A673 (cell line): Measurements from ENCODE around the gene FAM209B. TPM values are rescaled to one million over a fixed set of nuclear protein-coding genes. Genes with fewer than 3 reads are reported as not detected.

Experiments used
- BruUV-seq: library from RNA; stranded (reverse); fragments of 400-500 nt; replicated peaks from 2 replicates; lab custom pipeline; 2021; lab: Mats Ljungman, UMichigan
- CTCF ChIA-PET: fragments of 300-600 bp; sonication (Branson Sonifier 250); formaldehyde crosslinking; loops from one replicate; lab custom pipeline; 2022; ENCODE audit warnings: antibody characterized with exemption; lab: Charles Lee
- POLR2A ChIA-PET: fragments of 300-600 bp; sonication (Branson Sonifier 250); formaldehyde crosslinking; loops from one replicate; lab custom pipeline; 2022; ENCODE audit warnings: antibody characterized with exemption; ENCODE audit not compliant: low non-redundant PET; lab: Charles Lee
- DNase-seq: peaks from one replicate; pipeline ENCODE4 v3.0.0-alpha.2; 2015; ENCODE audit warnings: low spot score
- H3K27ac ChIP-seq: fragments of 200-600 bp; sonication (generic); 2 replicates; pipeline ENCODE4 v1.5.1; 2016; ENCODE audit warnings: mixed run types, low read depth, mild to moderate bottlenecking, mixed read lengths, antibody characterized with exemption, low read length; ENCODE audit not compliant: poor library complexity, severe bottlenecking
- H3K27me3 ChIP-seq: fragments of 200-600 bp; sonication (generic); replicated peaks from 2 replicates; pipeline ENCODE4 v1.6.1; 2017; ENCODE audit warnings: mixed run types, low read depth, mild to moderate bottlenecking, mixed read lengths, antibody characterized with exemption, low read length; ENCODE audit not compliant: insufficient read depth, poor library complexity
- H3K36me3 ChIP-seq: fragments of 200-600 bp; sonication (generic); 2 replicates; pipeline ENCODE4 v1.6.1; 2016; ENCODE audit warnings: mixed run types, mild to moderate bottlenecking, mixed read lengths, antibody characterized with exemption, low read length; ENCODE audit not compliant: insufficient read depth, poor library complexity, severe bottlenecking
- H3K4me1 ChIP-seq: fragments of 200-600 bp; sonication (generic); 2 replicates; pipeline ENCODE4 v1.6.1; 2017; ENCODE audit warnings: mixed run types, mild to moderate bottlenecking, mixed read lengths, antibody characterized with exemption, low read length; ENCODE audit not compliant: insufficient read depth, poor library complexity, severe bottlenecking
- H3K4me3 ChIP-seq: fragments of 200-600 bp; sonication (generic); 2 replicates; pipeline ENCODE4 v1.5.1; 2016; ENCODE audit warnings: low read depth, mixed run types, mild to moderate bottlenecking, mixed read lengths, low read length; ENCODE audit not compliant: poor library complexity, severe bottlenecking
- H3K9me3 ChIP-seq: fragments of 200-600 bp; sonication (generic); 2 replicates; pipeline ENCODE4 v1.6.1; 2016; ENCODE audit warnings: mixed run types, low read depth, mild to moderate bottlenecking, mixed read lengths, antibody characterized with exemption, low read length; ENCODE audit not compliant: poor library complexity, severe bottlenecking
- EZH2 ChIP-seq: fragments of 200-600 bp; sonication (generic); IDR thresholded peaks from 2 replicates; pipeline ENCODE4 v1.6.1; 2017; ENCODE audit warnings: borderline replicate concordance, low read depth, mild to moderate bottlenecking, mixed read lengths, antibody characterized with exemption, low read length; ENCODE audit not compliant: poor library complexity, severe bottlenecking
- intact Hi-C: fragments of 100-400 bp; cut with micrococcal nuclease; formaldehyde crosslinking; loops from one replicate; pipeline ENCODE4 v1.10.0; 2022; ENCODE audit not compliant: unreplicated experiment
- total RNA-seq: library from RNA; stranded (reverse); gene quantifications from 2 replicates; pipeline ENCODE4 v1.2.3, GENCODE V29; 2021
- TF ChIP-seq, protein P1 (sequence below): fragments of 300-800, 200-600 bp; sonication (generic); conservative IDR thresholded peaks from 2 replicates; pipeline ENCODE4 v1.5.1; 2017; ENCODE audit warnings: low read depth, mild to moderate bottlenecking, antibody characterized with exemption, low read length, moderate library complexity, mixed read lengths

The FAM209B gene
- total RNA-seq, 1 experiment from 2014 or later = 0.45 TPM

DNA sequence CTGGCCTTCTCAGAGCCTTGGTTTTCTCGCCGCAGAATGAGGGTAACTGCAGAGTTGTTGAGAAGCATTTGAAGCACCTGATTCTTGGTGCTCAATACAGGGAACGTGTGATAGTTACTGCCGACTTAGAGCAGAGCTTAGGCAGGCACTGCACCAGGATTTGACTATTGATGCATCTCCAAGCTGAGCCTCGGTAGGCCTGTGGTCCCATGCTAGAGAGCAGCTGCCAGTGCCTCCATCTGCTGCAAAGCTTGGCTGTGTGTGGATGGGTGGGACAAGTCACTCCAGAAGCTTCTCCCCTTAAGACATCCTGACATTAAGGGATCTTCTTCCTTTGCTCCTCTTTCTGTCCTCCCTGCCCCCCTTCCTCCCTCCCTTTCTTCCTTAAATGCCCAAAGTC is 40.9 kb downstream of the FAM209B start:
- CTCF ChIA-PET = no interaction called here
- BruUV-seq = no TSS peak
- Histone ChIP-seq H3K4me1 (no peaks in the 10 kb centered on the region), H3K4me3 (no peak overlapping the region), H3K27me3 (no peaks in the 10 kb centered on the region), H3K9me3 (no peaks in the 10 kb centered on the region), H3K27ac (no peak overlapping the region), H3K36me3 (no peaks in the 10 kb centered on the region)
- DNase-seq = no peak
- TF ChIP-seq EZH2 = no peak
- TF ChIP-seq, protein P1, sequence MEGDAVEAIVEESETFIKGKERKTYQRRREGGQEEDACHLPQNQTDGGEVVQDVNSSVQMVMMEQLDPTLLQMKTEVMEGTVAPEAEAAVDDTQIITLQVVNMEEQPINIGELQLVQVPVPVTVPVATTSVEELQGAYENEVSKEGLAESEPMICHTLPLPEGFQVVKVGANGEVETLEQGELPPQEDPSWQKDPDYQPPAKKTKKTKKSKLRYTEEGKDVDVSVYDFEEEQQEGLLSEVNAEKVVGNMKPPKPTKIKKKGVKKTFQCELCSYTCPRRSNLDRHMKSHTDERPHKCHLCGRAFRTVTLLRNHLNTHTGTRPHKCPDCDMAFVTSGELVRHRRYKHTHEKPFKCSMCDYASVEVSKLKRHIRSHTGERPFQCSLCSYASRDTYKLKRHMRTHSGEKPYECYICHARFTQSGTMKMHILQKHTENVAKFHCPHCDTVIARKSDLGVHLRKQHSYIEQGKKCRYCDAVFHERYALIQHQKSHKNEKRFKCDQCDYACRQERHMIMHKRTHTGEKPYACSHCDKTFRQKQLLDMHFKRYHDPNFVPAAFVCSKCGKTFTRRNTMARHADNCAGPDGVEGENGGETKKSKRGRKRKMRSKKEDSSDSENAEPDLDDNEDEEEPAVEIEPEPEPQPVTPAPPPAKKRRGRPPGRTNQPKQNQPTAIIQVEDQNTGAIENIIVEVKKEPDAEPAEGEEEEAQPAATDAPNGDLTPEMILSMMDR = no peak
- intact Hi-C loops = no loop called here
- POLR2A ChIA-PET = no interaction called here

DNA sequence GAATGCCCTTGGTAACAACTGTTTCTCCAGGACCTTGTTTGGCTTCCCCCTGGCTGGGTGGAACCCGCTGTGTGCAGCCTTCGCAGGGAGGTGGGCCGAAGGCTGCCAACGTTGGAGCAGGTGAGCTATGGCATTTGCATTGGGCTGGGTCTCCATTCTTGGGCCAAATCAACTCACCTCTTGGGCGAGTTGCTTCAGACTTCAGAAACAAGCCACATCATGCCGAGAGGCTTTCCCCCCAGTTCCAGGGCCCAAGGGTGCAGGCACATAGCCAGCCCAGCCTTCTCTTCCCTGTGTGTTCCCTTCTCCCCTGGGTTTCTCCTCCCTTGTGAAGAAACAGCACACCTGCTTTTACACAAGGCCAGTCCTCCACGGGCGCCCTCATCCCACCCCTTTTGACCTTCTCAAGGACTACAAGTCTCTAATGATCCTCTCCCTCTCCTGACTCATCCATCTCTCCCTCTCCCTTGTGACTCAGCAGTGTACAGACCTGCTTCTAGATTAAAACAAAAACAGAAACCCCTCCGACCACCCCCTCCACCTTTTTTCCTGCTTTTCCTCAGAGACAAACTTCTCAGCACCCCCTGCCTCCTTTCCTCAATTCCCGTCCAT is 41.6 kb downstream of the FAM209B start:
- H3K4me3 ChIP-seq = no peak overlapping the region
- ChIA-PET POLR2A (no interaction called here), CTCF (no interaction called here)
- no peaks in the 10 kb centered on the region for H3K9me3 ChIP-seq
- H3K36me3 ChIP-seq = no peaks in the 10 kb centered on the region
- no TSS peak for BruUV-seq
- no peak for DNase-seq
- no peak for TF ChIP-seq EZH2
- H3K27me3 ChIP-seq = no peaks in the 10 kb centered on the region
- intact Hi-C loops = no loop called here
- H3K4me1 ChIP-seq = no peaks in the 10 kb centered on the region
- H3K27ac ChIP-seq = no peak overlapping the region

DNA sequence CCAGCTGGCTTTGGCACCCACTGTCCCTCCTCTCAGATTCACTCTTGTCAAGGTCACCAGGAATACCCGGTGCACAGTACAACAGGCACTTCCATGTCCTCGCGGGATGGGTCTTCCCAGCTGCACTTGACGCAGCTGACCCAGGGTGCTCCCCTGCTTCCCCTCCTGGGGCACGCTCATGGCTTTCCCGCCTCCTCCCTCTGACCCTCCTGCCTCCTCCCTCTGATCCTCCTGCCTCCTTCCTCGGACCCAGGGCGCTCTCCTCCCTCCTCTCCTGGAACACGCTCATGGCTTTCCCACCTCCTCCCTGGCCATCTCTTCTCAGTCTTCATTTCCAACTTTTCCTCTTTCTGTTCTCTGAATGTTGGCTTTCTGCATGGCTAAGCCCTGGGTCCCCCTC is 42.1 kb downstream of the FAM209B start:
- H3K9me3 ChIP-seq = no peaks in the 10 kb centered on the region
- no peak for DNase-seq
- BruUV-seq = no TSS peak
- CTCF ChIA-PET = no interaction called here
- no peaks in the 10 kb centered on the region for H3K36me3 ChIP-seq
- intact Hi-C loops = no loop called here
- no peak overlapping the region for H3K4me3 ChIP-seq
- TF ChIP-seq, protein P1 = no peak
- no peak for TF ChIP-seq EZH2
- H3K27ac ChIP-seq = no peak overlapping the region
- H3K4me1 ChIP-seq = no peaks in the 10 kb centered on the region
- no peaks in the 10 kb centered on the region for H3K27me3 ChIP-seq
- POLR2A ChIA-PET = no interaction called here

DNA sequence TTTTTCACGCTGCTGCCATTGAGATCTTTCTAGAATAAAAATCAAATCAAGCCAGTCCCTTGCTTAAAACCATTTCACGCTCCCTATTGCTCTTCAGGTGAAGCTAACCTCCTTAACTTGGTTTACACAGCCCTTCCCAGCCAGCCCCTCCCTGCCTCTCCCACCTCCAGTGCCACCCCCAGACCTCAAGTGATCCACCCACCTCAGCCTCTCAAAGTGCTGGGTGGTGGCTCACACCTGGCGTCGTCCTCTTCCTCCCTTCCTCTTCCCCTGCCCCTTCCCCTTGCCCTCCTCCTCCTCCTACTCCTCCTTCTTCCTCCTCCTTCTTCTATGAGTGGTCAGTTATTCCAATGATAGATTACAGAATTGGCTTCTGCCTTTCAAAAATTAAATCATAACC is 42.9 kb downstream of the FAM209B start:
- BruUV-seq = no TSS peak
- Histone ChIP-seq H3K36me3 (no peaks in the 10 kb centered on the region), H3K9me3 (no peaks in the 10 kb centered on the region), H3K4me3 (no peak overlapping the region), H3K4me1 (no peaks in the 10 kb centered on the region), H3K27ac (no peak overlapping the region), H3K27me3 (no peaks in the 10 kb centered on the region)
- ChIA-PET CTCF (no interaction called here), POLR2A (no interaction called here)
- no peak for DNase-seq
- TF ChIP-seq, protein P1 = no peak
- TF ChIP-seq EZH2 = no peak
- intact Hi-C loops = no loop called here
